Right atrium auricular region (tissue), 2 donors: ENCODE results near the gene PPP1R18. TPM values are rescaled to one million over a fixed set of nuclear protein-coding genes. Genes with fewer than 3 reads are reported as not detected.

Experiments
- DNase-seq: peaks from one replicate; pipeline ENCODE4 v3.0.0-alpha.2; 2019; ENCODE audit warnings: low spot score
- H3K27ac ChIP-seq, 2 donors: fragments of 200-600 bp; sonication (generic); 1 replicate in 1 of 2; 2 replicates in 1 of 2; pipeline ENCODE4 v1.5.1; 2016 to 2019
- H3K27me3 ChIP-seq, 2 donors: fragments of 200-600 bp; sonication (generic); one replicate each; pipeline versions ENCODE4 v1.5.1 to v1.6.0; 2017 to 2019
- H3K36me3 ChIP-seq: fragments of 200-600 bp; sonication (generic); one replicate; pipeline ENCODE4 v1.5.1; 2016
- H3K4me1 ChIP-seq, 2 donors: fragments of 200-600 bp; sonication (generic); one replicate each; pipeline versions ENCODE4 v1.5.1 to v1.6.0; 2017 to 2019
- H3K4me3 ChIP-seq, 2 donors: fragments of 200-600 bp; sonication (generic); 1 replicate in 1 of 2; 2 replicates in 1 of 2; pipeline ENCODE4 v1.5.1; 2017 to 2019; ENCODE audit warnings: mild to moderate bottlenecking in 1 of 2, moderate library complexity in 1 of 2
- H3K9me3 ChIP-seq, 2 donors: fragments of 200-600 bp; sonication (generic); one replicate each; pipeline ENCODE4 v1.5.1; 2019
- total RNA-seq, 2 donors: library from RNA; depleted of rRNA; stranded (reverse); fragments of >200 nt; gene quantifications; one replicate each; pipeline ENCODE4 v1.1.0, GENCODE V29; 2016
- TF ChIP-seq, protein P1 (sequence below), 2 donors: fragments of 200-600 bp; sonication (generic); IDR thresholded peaks; one replicate each; pipeline ENCODE4 v1.5.1; 2019; ENCODE audit warnings: antibody characterized with exemption in 2 of 2

The PPP1R18 gene
- total RNA-seq, 2 donors from 2014 or later = 17.5 to 33.2 TPM

DNA sequence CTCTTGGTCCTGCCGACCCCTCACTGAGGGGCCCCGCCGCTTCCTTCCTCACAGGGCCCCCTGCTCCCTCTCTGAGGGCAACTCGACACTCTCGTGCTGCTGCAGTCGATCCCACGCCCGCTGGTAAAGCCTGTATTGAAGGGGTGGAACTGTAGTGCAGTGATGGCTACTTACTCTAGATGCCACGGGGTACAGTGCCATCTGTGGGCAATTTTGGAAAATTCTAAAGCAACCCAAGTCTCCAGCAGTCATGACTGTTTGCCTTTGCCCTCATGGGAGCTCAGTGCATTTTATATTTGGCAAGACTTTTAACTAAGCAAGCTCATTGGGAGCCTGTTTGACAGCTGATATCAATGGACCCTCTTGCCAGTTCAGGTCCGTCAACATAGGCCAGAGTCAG is 46.0 kb downstream of the PPP1R18 start:
- H3K27me3 ChIP-seq = no peaks in the 10 kb centered on the region
- DNase-seq = no peak
- H3K4me1 ChIP-seq = no peaks in the 10 kb centered on the region
- TF ChIP-seq, protein P1, sequence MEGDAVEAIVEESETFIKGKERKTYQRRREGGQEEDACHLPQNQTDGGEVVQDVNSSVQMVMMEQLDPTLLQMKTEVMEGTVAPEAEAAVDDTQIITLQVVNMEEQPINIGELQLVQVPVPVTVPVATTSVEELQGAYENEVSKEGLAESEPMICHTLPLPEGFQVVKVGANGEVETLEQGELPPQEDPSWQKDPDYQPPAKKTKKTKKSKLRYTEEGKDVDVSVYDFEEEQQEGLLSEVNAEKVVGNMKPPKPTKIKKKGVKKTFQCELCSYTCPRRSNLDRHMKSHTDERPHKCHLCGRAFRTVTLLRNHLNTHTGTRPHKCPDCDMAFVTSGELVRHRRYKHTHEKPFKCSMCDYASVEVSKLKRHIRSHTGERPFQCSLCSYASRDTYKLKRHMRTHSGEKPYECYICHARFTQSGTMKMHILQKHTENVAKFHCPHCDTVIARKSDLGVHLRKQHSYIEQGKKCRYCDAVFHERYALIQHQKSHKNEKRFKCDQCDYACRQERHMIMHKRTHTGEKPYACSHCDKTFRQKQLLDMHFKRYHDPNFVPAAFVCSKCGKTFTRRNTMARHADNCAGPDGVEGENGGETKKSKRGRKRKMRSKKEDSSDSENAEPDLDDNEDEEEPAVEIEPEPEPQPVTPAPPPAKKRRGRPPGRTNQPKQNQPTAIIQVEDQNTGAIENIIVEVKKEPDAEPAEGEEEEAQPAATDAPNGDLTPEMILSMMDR (IDR thresholded peaks at IDR 0.05) = no peak
- peaks cover 8% of the 10 kb centered on the region for H3K36me3 ChIP-seq
- no peak overlapping the region for H3K4me3 ChIP-seq
- no peaks in the 10 kb centered on the region for H3K9me3 ChIP-seq
- no peak overlapping the region for H3K27ac ChIP-seq

DNA sequence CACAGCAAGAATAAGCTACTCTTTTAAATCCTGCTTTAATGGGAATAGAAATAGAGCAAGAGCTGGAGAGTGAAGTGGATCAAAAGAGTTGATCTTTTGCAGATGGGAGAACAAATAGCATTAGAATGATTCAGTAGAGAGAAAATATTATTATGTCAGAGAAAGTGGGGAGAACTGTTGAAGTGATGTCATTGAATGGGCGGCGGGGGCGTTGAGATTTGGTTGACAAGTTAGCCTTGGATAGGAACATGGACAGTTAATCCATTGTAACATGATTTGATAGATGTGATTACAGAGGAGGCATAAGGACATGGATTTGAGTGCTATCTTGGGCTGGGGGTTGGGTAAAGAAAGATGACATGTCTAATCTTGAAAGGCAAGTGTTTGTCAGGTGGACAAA is 50.6 kb downstream of the PPP1R18 start:
- Histone ChIP-seq H3K4me1 (no peaks in the 10 kb centered on the region), H3K27ac (no peak overlapping the region), H3K4me3 (no peak overlapping the region), H3K27me3 (no peaks in the 10 kb centered on the region), H3K36me3 (peaks cover 10% of the 10 kb centered on the region), H3K9me3 (no peaks in the 10 kb centered on the region)
- DNase-seq = no peak
- TF ChIP-seq, protein P1 (IDR thresholded peaks at IDR 0.05) = no peak

DNA sequence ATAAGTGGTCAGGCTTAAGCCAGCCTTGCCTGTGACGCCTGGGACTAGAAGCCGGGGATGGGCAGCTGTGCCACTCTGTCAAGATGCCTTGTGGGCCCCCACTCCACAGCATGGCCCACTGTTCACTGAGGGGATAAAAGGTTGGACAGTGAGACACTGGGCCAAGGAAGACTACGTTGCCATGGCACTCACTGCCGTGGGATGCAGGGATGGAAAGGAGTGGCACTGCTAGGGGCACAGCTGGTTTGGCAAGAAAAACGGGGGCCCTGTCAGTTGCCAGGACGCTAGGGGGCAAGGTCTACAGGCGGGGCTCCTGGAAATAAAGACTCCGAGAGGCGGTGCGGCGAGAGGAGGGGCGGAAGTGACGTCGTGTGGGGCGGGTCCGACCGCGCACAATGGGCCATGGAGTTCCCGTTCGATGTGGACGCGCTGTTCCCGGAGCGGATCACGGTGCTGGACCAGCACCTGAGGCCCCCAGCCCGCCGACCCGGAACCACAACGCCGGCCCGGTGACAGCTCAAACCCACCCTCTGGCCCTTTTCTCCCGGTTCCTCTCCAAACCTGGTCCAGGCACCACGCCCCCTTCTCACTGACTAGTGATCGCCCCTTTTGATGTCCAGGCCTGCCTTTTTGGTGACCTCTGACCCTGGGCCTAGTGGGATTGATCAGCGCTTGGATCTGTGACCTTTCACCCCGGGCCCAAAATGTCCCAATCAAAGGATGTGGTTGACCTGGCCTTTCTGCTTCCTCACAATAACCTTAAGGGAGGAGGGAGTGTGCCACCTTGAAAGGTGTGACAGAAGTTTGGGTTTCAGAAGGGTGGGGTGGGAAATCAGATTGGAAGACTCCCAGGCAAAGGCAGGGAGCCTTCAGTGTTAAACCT is 59.7 kb downstream of the PPP1R18 start, which contains the start of gene ATAT1:
ATAT1 (plus strand) TSS at position 391 of the 883 bp plus-strand sequence.
- TF ChIP-seq, protein P1 (IDR thresholded peaks at IDR 0.05) = peak in 1 of 2 donors; percentile 66
- Histone ChIP-seq H3K36me3 (peaks cover 54% of the 10 kb centered on the region), H3K4me1 (peaks cover 0 to 13% of the 10 kb centered on the region in 2 donors), H3K27ac (peak within 1 kb of the TSS; percentile 89 to 90), H3K27me3 (no peaks in the 10 kb centered on the region), H3K4me3 (peak within 1 kb of the TSS; percentile 52 to 59), H3K9me3 (no peaks in the 10 kb centered on the region)
- peak; percentile 94 for DNase-seq

Other genes starting within 250 kb of the PPP1R18 start
- gene HLA-E, start 197.1 kb downstream of the PPP1R18 start, total RNA-seq = 100 to 1,000 TPM; 216 to 400 TPM
- 10 to 100 TPM in 1 of 2 donors, 1 to 10 TPM in 1; 7.9 to 16.4 TPM for gene GNL1, start 130.2 kb downstream of the PPP1R18 start, total RNA-seq
- 1 to 10 TPM; 2.3 to 3.7 TPM for gene PRR3, start 129.3 kb downstream of the PPP1R18 start, total RNA-seq
- gene ABCF1, start 115.2 kb downstream of the PPP1R18 start, total RNA-seq = 10 to 100 TPM; 33.9 to 41.3 TPM
- 10 to 100 TPM; 18.4 to 20.6 TPM for gene PPP1R10, start 69.4 kb downstream of the PPP1R18 start, total RNA-seq
- 10 to 100 TPM; 65.6 to 87.7 TPM for gene MRPS18B, start 68.8 kb downstream of the PPP1R18 start, total RNA-seq
- gene ATAT1, start 59.8 kb downstream of the PPP1R18 start, total RNA-seq = 1 to 10 TPM; 1.6 to 1.8 TPM
- gene C6orf136, start 39.5 kb downstream of the PPP1R18 start, total RNA-seq = 10 to 100 TPM; 28.3 to 29.4 TPM
- 10 to 100 TPM; 13.7 to 23.6 TPM for gene DHX16, start 13.6 kb downstream of the PPP1R18 start, total RNA-seq
- 1 to 10 TPM; 2.2 to 4.2 TPM for gene NRM, start 4.3 kb upstream of the PPP1R18 start, total RNA-seq
- 10 to 100 TPM in 1 of 2 donors, 1 to 10 TPM in 1; 6.7 to 12.3 TPM for gene MDC1, start 30.6 kb upstream of the PPP1R18 start, total RNA-seq
- 100 to 1,000 TPM; 121 to 236 TPM for gene TUBB, start 33.7 kb upstream of the PPP1R18 start, total RNA-seq
- gene FLOT1, start 56.0 kb upstream of the PPP1R18 start, total RNA-seq = 100 to 1,000 TPM; 157 to 167 TPM
- 100 to 1,000 TPM in 1 of 2 donors, 10 to 100 TPM in 1; 43.6 to 144 TPM for gene IER3, start 57.9 kb upstream of the PPP1R18 start, total RNA-seq
- 100 to 1,000 TPM in 1 of 2 donors, 10 to 100 TPM in 1; 61.7 to 106 TPM for gene DDR1, start 197.9 kb upstream of the PPP1R18 start, total RNA-seq
- gene GTF2H4, start 221.6 kb upstream of the PPP1R18 start, total RNA-seq = 1 to 10 TPM; 3.6 to 4.0 TPM
- gene VARS2, start 227.6 kb upstream of the PPP1R18 start, total RNA-seq = 10 to 100 TPM; 12.1 to 13.6 TPM
- gene SFTA2, start 245.5 kb upstream of the PPP1R18 start, total RNA-seq = not detected